ENCODE measurements around the gene BFSP1. TPM values are rescaled to one million over a fixed set of nuclear protein-coding genes. Genes with fewer than 3 reads are reported as not detected.
A peak's percentile ranks its signal among the peaks of the same experiment; 100 is the strongest.

BFSP1 gene
- total and polyA plus RNA-seq, 2 donors from 2014 or later = 1.3 to 2.1 TPM

- no peaks in the 10 kb centered on the region for H3K4me1 ChIP-seq (ENCODE audit: control insufficient read depth in 2 of 3, insufficient read depth in 2 of 3, low read depth in 1 of 3, low read length in 3 of 3)
- H3K27me3 ChIP-seq (ENCODE audit: control insufficient read depth, insufficient read depth, low read length) = no peaks in the 10 kb centered on the region
- no peak overlapping the region for H3K27ac ChIP-seq (ENCODE audit: low read depth in 2 of 2, low read length in 2 of 2)
- FAIRE-seq (no peak), DNase-seq (no peak)
- TF ChIP-seq, protein P1, sequence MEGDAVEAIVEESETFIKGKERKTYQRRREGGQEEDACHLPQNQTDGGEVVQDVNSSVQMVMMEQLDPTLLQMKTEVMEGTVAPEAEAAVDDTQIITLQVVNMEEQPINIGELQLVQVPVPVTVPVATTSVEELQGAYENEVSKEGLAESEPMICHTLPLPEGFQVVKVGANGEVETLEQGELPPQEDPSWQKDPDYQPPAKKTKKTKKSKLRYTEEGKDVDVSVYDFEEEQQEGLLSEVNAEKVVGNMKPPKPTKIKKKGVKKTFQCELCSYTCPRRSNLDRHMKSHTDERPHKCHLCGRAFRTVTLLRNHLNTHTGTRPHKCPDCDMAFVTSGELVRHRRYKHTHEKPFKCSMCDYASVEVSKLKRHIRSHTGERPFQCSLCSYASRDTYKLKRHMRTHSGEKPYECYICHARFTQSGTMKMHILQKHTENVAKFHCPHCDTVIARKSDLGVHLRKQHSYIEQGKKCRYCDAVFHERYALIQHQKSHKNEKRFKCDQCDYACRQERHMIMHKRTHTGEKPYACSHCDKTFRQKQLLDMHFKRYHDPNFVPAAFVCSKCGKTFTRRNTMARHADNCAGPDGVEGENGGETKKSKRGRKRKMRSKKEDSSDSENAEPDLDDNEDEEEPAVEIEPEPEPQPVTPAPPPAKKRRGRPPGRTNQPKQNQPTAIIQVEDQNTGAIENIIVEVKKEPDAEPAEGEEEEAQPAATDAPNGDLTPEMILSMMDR (IDR thresholded peaks at IDR 0.05; ENCODE audit: borderline replicate concordance, extremely low read depth, insufficient read depth) = no peak
- H3K4me3 ChIP-seq (ENCODE audit: low read length in 3 of 3) = no peak overlapping the region
- intact Hi-C loops (cut with DNase I) = no loop called here
- no peaks in the 10 kb centered on the region for H3K9me3 ChIP-seq (ENCODE audit: control insufficient read depth in 2 of 3, insufficient read depth in 1 of 3, low read length in 3 of 3)
- no peaks in the 10 kb centered on the region for H3K36me3 ChIP-seq (ENCODE audit: control insufficient read depth in 2 of 3, insufficient read depth in 3 of 3, low read length in 3 of 3)
- no peak overlapping the region for H3K9ac ChIP-seq (ENCODE audit: low read length in 3 of 3)
These were observed 42.1 kb downstream of the BFSP1 start for GRCh38 chr20:17488916-17489600.

- Histone ChIP-seq H3K27me3 (ENCODE audit: control insufficient read depth, insufficient read depth, low read length) (no peaks in the 10 kb centered on the region), H3K4me3 (ENCODE audit: low read length in 3 of 3) (no peak overlapping the region), H3K27ac (ENCODE audit: low read depth in 2 of 2, low read length in 2 of 2) (no peak overlapping the region), H3K36me3 (ENCODE audit: control insufficient read depth in 2 of 3, insufficient read depth in 3 of 3, low read length in 3 of 3) (no peaks in the 10 kb centered on the region), H3K9me3 (ENCODE audit: control insufficient read depth in 2 of 3, insufficient read depth in 1 of 3, low read length in 3 of 3) (no peaks in the 10 kb centered on the region), H3K9ac (ENCODE audit: low read length in 3 of 3) (no peak overlapping the region), H3K4me1 (ENCODE audit: control insufficient read depth in 2 of 3, insufficient read depth in 2 of 3, low read depth in 1 of 3, low read length in 3 of 3) (no peaks in the 10 kb centered on the region)
- DNase-seq = no peak
- TF ChIP-seq, protein P1 (IDR thresholded peaks at IDR 0.05; ENCODE audit: borderline replicate concordance, extremely low read depth, insufficient read depth) = no peak
- intact Hi-C loops (cut with DNase I) = no loop called here
- no peak for FAIRE-seq
These were observed 46.2 kb downstream of the BFSP1 start for GRCh38 chr20:17485017-17485416.

GRCh38 chr20:17482536-17482935, 48.6 kb downstream of the BFSP1 start:
- H3K27me3 ChIP-seq (ENCODE audit: control insufficient read depth, insufficient read depth, low read length) = no peaks in the 10 kb centered on the region
- intact Hi-C loops (cut with DNase I) = no loop called here
- no peak overlapping the region for H3K27ac ChIP-seq (ENCODE audit: low read depth in 2 of 2, low read length in 2 of 2)
- no peak overlapping the region for H3K4me3 ChIP-seq (ENCODE audit: low read length in 3 of 3)
- FAIRE-seq = no peak
- no peaks in the 10 kb centered on the region for H3K36me3 ChIP-seq (ENCODE audit: control insufficient read depth in 2 of 3, insufficient read depth in 3 of 3, low read length in 3 of 3)
- H3K4me1 ChIP-seq (ENCODE audit: control insufficient read depth in 2 of 3, insufficient read depth in 2 of 3, low read depth in 1 of 3, low read length in 3 of 3) = no peaks in the 10 kb centered on the region
- TF ChIP-seq, protein P1 (IDR thresholded peaks at IDR 0.05; ENCODE audit: borderline replicate concordance, extremely low read depth, insufficient read depth) = no peak
- no peak overlapping the region for H3K9ac ChIP-seq (ENCODE audit: low read length in 3 of 3)
- no peaks in the 10 kb centered on the region for H3K9me3 ChIP-seq (ENCODE audit: control insufficient read depth in 2 of 3, insufficient read depth in 1 of 3, low read length in 3 of 3)
- DNase-seq = peak in 3 of 5 donors; percentile 18 to 67 (median 59)

GRCh38 chr20:17481661-17482060, 49.5 kb downstream of the BFSP1 start:
- TF ChIP-seq, protein P1 (IDR thresholded peaks at IDR 0.05; ENCODE audit: borderline replicate concordance, extremely low read depth, insufficient read depth) = no peak
- no peak overlapping the region for H3K27ac ChIP-seq (ENCODE audit: low read depth in 2 of 2, low read length in 2 of 2)
- no peaks in the 10 kb centered on the region for H3K36me3 ChIP-seq (ENCODE audit: control insufficient read depth in 2 of 3, insufficient read depth in 3 of 3, low read length in 3 of 3)
- no peaks in the 10 kb centered on the region for H3K4me1 ChIP-seq (ENCODE audit: control insufficient read depth in 2 of 3, insufficient read depth in 2 of 3, low read depth in 1 of 3, low read length in 3 of 3)
- H3K9me3 ChIP-seq (ENCODE audit: control insufficient read depth in 2 of 3, insufficient read depth in 1 of 3, low read length in 3 of 3) = no peaks in the 10 kb centered on the region
- no peak for FAIRE-seq
- H3K4me3 ChIP-seq (ENCODE audit: low read length in 3 of 3) = no peak overlapping the region
- intact Hi-C loops (cut with DNase I) = no loop called here
- H3K27me3 ChIP-seq (ENCODE audit: control insufficient read depth, insufficient read depth, low read length) = no peaks in the 10 kb centered on the region
- DNase-seq = no peak
- H3K9ac ChIP-seq (ENCODE audit: low read length in 3 of 3) = no peak overlapping the region

All from kidney (tissue), 14 donors.